ENCODE data around the gene TPGS1.

The TPGS1 gene

GRCh38 chr19:495402-496111 is 11.7 kb upstream of the TPGS1 start:
- DNase-seq (ENCODE audit: low read depth in 1 of 2, low spot score in 1 of 2): no peak

GRCh38 chr19:496112-496665 is 11.1 kb upstream of the TPGS1 start, which contains the start of gene MADCAM1:
Gene MADCAM1, plus strand, starts transcription at chr19:496486. Its CDS starts 14 bp downstream, at chr19:496500.
- no peak for DNase-seq (ENCODE audit: low read depth in 1 of 2, low spot score in 1 of 2)

DNA sequence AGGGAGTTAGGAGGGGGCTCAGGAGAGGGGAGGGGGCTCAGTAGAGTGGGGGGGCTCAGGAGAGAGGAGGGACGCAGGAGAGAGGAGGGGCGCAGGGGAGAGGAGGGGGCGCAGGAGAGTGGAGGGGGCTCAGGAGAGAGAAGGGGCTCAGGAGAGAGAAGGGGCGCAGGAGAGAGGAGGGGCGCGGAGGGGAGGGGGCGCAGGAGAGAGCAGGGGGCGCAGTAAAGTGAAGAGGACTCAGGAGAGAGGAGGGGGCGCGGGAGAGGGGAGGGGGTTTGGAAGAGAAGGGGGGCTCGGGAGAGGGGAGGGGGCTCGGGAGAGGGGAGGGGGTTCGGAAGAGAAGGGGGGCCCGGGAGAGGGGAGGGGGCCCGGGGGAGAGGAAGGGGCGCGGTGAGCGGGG is 10.3 kb upstream of the TPGS1 start:
- no peak for DNase-seq (ENCODE audit: low read depth in 1 of 2, low spot score in 1 of 2)

- no peak for DNase-seq (ENCODE audit: low read depth in 1 of 2, low spot score in 1 of 2)
Observed at GRCh38 chr19:497491-497868, 9.8 kb upstream of the TPGS1 start.

DNA sequence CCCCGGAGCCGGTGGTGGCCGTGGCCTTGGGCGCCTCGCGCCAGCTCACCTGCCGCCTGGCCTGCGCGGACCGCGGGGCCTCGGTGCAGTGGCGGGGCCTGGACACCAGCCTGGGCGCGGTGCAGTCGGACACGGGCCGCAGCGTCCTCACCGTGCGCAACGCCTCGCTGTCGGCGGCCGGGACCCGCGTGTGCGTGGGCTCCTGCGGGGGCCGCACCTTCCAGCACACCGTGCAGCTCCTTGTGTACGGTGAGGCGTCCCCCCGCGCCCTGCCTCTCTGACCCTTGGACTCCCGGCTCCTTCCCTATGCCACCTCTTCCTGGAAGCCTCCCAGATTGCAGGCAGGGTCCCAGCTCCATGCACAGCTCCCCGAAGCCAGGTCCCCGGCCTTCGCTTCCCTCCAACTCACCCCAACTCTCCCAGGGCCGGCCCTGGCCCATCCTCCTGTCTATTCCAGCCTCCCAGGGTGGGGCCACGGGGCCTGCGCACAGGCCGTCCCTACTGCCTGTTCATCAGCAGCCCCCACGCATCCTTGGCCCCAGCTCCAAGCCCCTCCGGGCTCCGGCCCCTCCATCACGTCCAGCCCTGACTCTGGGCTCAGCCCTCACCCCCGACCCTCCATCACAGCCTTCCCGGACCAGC is 9.3 kb upstream of the TPGS1 start:
- no peak for DNase-seq (ENCODE audit: low read depth in 1 of 2, low spot score in 1 of 2)

GRCh38 chr19:498511-498891 is 8.8 kb upstream of the TPGS1 start:
- no peak for DNase-seq (ENCODE audit: low read depth in 1 of 2, low spot score in 1 of 2)

DNA sequence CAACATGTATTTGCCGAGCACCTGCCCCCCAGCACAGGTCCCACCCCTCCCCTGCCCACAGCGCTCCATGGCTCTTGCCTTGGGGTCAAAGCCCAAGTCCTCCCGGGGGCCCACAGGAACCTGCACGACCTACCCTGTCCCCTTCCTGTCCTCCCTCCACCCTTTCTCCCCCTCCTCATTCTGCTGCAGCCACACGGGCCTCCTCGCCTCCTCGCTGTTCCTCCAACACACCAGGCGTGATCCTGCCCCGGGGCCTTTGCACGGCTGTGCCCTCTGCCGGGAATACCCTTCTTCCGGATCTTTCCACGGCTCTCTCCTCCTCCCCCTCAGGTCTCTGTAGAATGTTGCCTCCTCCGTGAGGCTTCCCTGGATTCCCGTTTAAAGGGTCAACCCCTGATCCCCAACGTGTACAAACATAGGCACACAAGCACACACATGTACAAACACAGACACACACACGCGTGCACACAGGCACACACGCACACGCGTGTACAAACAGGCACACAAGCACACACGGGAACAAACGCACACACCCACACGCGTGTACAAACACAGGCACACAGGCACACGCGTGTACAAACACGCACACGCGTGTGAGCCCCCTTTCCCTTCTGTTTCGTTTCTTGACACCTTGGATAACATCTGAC is 8.2 kb upstream of the TPGS1 start:
- no peak for DNase-seq (ENCODE audit: low read depth in 1 of 2, low spot score in 1 of 2)

DNA sequence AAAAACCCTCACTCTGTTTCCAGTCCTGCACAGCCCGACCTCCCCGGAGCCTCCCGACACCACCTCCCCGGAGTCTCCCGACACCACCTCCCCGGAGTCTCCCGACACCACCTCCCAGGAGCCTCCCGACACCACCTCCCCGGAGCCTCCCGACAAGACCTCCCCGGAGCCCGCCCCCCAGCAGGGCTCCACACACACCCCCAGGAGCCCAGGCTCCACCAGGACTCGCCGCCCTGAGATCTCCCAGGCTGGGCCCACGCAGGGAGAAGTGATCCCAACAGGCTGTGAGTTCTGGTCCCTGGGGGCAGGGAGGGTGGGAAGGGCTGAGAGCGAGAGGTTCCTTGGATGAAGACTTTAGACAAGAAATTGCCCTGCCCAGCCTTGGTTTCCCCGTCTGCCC is 5.7 kb upstream of the TPGS1 start:
- no peak for DNase-seq (ENCODE audit: low read depth in 1 of 2, low spot score in 1 of 2)

GRCh38 chr19:504616-505015 is 2.7 kb upstream of the TPGS1 start:
- DNase-seq (ENCODE audit: low read depth in 1 of 2, low spot score in 1 of 2): no peak

DNA sequence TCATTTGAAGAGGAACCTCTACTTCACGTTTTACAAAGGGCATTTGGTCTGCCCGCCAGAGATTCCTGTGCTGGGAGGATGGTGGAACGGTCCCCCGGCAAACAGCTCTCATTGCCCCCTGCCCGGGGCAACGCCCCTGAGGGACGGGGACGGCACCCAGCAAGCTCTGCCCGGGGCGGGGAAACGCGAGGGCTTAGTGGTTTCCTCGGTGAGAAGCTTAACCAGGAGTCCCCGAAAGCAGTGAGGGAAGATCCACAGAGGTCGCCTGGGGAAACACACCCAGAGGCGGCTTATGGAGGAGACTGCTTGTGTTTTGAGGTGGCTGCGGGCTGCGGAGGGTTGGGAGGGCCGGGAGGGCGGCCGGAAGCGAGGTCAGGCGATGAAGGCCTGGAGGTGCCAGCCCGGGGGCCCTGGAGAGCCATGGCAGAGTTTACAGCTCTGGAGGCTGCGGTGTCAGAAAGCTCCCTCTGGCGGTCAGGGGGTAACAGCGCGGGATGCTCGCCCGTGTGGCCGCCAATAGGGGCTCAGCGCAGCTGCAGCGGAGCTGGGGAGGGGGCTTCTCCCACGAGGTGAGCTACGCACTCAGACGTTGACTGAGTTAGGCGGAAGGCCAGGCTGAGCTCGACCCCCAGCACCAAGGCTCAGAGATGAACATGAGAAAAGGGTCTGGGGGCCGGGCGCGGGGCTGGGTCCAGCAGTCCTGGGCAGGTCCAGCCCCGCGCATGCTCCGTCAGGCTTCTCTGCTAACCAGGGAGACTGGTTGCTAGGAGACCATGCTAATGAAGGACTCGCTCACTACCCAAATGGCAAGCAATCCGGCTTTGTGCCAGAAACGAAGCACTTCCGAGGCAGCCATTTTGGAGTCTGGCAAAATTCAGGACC is 652 bp upstream of the TPGS1 start:
- peak; percentile 78 to 86 for DNase-seq (ENCODE audit: low read depth in 1 of 2, low spot score in 1 of 2)

- no peak for DNase-seq (ENCODE audit: low read depth in 1 of 2, low spot score in 1 of 2)
Observed at GRCh38 chr19:508204-509150, 1.2 kb downstream of the TPGS1 start.

GRCh38 chr19:510606-511100 is 3.4 kb downstream of the TPGS1 start:
- peak; percentile 87 to 88 for DNase-seq (ENCODE audit: low read depth in 1 of 2, low spot score in 1 of 2)

DNA sequence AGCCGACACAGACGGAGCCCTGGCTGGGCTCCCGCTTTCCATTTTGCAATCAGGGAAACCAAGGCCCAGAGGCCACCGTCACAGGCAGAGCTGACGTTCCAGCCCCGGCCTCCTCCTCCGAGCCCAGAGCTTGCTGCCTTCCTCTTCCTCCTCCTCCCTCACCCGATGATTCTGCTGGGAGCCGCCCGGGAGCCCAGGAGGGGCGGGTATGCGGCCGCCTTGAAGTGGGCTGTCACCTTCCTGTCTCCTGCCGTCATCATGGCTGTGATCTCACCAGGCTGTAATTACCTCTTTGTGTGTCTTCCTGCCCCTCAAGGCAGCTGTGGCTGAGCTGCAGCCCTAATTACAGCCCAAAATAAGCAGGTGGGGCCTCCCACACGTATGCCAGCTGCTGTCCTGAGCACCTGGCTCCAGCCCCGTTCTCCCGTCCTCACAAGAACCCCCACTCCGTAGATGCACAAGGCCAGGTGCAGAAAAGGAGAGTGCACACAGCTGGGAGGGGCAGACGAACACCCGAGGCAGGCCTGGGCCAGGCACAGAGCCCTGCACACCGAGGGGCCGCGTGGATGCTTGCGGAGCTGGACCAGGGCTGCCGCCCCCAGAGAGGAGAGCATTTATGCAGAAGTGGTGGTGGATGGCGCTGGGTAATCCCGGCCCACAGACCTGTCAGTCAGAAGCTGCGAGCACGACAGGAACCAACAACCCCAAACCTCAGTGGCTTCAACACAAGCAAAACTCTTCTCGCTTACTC is 4.0 kb downstream of the TPGS1 start:
- DNase-seq (ENCODE audit: low read depth in 1 of 2, low spot score in 1 of 2): peak; percentile 52 to 71

- DNase-seq (ENCODE audit: low read depth in 1 of 2, low spot score in 1 of 2): no peak
Observed at GRCh38 chr19:512547-513365, 5.5 kb downstream of the TPGS1 start.

DNA sequence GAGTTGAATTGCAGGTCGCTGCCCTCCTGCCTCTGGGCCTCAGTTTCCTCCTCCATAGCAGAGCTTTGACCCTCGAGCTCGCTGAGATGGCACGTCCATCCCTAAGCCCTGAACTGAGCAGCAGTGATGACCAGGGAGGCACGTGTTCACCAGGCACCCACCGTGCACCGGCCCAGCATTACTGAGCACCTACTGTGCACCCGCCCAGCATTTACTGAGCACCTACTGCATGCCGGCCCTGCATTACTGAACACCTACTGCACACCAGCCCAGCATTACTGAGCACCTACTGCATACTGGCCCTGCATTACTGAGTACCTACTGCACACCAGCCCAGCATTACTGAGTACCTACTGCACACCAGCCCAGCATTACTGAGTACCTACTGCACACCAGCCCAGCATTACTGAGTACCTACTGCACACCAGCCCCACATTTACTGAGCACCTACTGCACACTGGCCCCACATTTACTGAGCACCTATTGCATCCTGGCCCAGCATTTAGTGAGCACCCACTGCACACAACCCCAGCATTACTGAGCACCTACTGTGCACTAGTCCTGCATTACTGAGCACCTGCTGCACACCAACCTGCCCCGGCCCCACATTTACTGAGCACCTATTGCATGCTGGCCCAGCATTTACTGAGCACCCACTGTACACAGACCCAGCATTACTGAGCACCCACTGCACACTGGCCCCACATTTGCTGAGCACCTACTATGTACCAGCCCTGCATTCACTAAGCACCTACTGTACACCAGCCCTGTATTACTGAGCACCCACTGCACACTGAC is 6.3 kb downstream of the TPGS1 start:
- no peak for DNase-seq (ENCODE audit: low read depth in 1 of 2, low spot score in 1 of 2)

DNA sequence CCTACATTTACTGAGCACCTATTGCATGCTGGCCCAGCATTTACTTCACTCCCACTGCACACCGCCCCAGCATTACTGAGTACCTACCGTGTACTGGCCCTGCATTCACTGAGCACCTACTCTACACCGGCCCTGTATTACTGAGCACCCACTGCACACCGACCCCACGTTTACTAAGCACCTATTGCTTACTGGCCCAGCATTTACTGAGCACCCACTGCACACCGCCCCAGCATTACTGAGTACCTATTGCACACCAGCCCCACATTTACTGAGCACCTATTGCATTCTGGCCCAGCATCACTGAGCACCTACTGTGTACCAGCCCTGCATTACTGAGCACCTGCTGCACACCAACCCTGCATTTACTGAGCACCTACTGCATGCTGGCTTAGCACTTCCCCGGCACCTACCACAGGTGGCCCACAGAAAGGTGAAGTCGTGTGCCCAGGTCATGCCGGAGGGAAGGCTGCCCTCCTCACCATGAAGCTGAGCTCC is 6.9 kb downstream of the TPGS1 start:
- DNase-seq (ENCODE audit: low read depth in 1 of 2, low spot score in 1 of 2): no peak

Measured in stimulated activated CD4-positive, alpha-beta T cell treated with anti-CD3 and anti-CD28 coated beads, Interleukin-15, amount 100 ng/mL, for 1 hour (primary cell).